Natural killer cell (primary cell): Measurements from ENCODE around the gene CCDC136. TPM values are rescaled to one million over a fixed set of nuclear protein-coding genes. Genes with fewer than 3 reads are reported as not detected.

Source experiments
- ATAC-seq, 3 donors: fragments of 150-1000 bp in 2 of 3; fragments of 200-7000 bp in 1 of 3; cut with Tn5 transposase; 1 replicate in 1 of 3; 2 replicates in 2 of 3; pipeline ENCODE4 v1.10.0; 2021; ENCODE audit warnings: mild to moderate bottlenecking in 2 of 3, moderate library complexity in 2 of 3
- DNase-seq, 2 donors: peaks; one replicate each; pipeline versions ENCODE4 v3.0.0 to v3.0.0-alpha.2; 2013 to 2021; ENCODE audit warnings: mixed read lengths in 1 of 2
- H3K27ac ChIP-seq: one replicate; pipeline ENCODE4 v1.5.1; 2013; ENCODE audit warnings: mild to moderate bottlenecking, low read length
- H3K27me3 ChIP-seq: one replicate; pipeline ENCODE4 v1.6.1; 2013; ENCODE audit warnings: low read length; ENCODE audit not compliant: control insufficient read depth, insufficient read depth
- H3K36me3 ChIP-seq: one replicate; pipeline ENCODE4 v1.6.1; 2013; ENCODE audit warnings: low read length; ENCODE audit not compliant: control insufficient read depth, insufficient read depth
- H3K4me1 ChIP-seq: one replicate; pipeline ENCODE4 v1.6.1; 2013; ENCODE audit warnings: low read length; ENCODE audit not compliant: control insufficient read depth, insufficient read depth
- H3K4me3 ChIP-seq: one replicate; pipeline ENCODE4 v1.5.1; 2013; ENCODE audit warnings: low read length
- H3K9me3 ChIP-seq: one replicate; pipeline ENCODE4 v1.6.1; 2013; ENCODE audit warnings: low read length; ENCODE audit not compliant: control insufficient read depth, insufficient read depth
- H3K27ac Mint-ChIP-seq, 2 donors: one replicate each; pipeline ENCODE4 v1.8.0; 2022; ENCODE audit warnings: mild to moderate bottlenecking in 2 of 2, mixed read lengths in 2 of 2, moderate library complexity in 1 of 2
- H3K27me3 Mint-ChIP-seq, 2 donors: one replicate each; pipeline ENCODE4 v1.8.0; 2022; ENCODE audit warnings: low read depth in 2 of 2, mixed read lengths in 2 of 2
- H3K36me3 Mint-ChIP-seq: one replicate; pipeline ENCODE4 v1.8.0; 2022; ENCODE audit warnings: mixed read lengths
- H3K4me1 Mint-ChIP-seq, 2 donors: one replicate each; pipeline ENCODE4 v1.8.0; 2022; ENCODE audit warnings: mixed read lengths in 2 of 2
- H3K4me3 Mint-ChIP-seq: one replicate; pipeline ENCODE4 v1.8.0; 2022; ENCODE audit warnings: mild to moderate bottlenecking, moderate library complexity, mixed read lengths
- H3K9me3 Mint-ChIP-seq, 2 donors: one replicate each; pipeline ENCODE4 v1.8.0; 2022; ENCODE audit warnings: mixed read lengths in 2 of 2
- CTCF ChIP-seq: fragments of 200-600 bp; IDR thresholded peaks from one replicate; pipeline ENCODE4 v1.8.0; 2022; ENCODE audit warnings: antibody characterized with exemption
- WGBS: methylation state at CpG from one replicate; pipeline ENCODE4 v1.1.7; 2013; ENCODE audit warnings: missing lambda C conversion rate; ENCODE audit not compliant: insufficient coverage; 5-methylcytosine and 5-hydroxymethylcytosine counted together
- intact Hi-C: fragments of 100-400 bp; cut with micrococcal nuclease; formaldehyde crosslinking; loops from one replicate; pipeline ENCODE4 v1.14.2; 2022
- total RNA-seq, 4 donors: library from RNA; stranded (reverse); fragments of 120-200 nt in 1 of 4; gene quantifications; one replicate each; pipeline versions ENCODE4 v1.2.3 to v1.2.4, GENCODE V29; 2013 to 2022

Gene CCDC136
- total RNA-seq, 3 donors from 2014 or later (not counting 1 experiment from before 2014, with no cell fraction given), result 10.9 to 17.5 (median 13.2) TPM

GRCh38 chr7:128833946-128834325, 42.2 kb downstream of the CCDC136 start:
- Mint-ChIP-seq H3K4me3 (no peak overlapping the region), H3K36me3 (no peaks in the 10 kb centered on the region)
- TF ChIP-seq CTCF, result no peak

GRCh38 chr7:128835231-128835751, 43.5 kb downstream of the CCDC136 start:
- H3K4me3 ChIP-seq, result no peak overlapping the region
- Mint-ChIP-seq H3K36me3 (no peaks in the 10 kb centered on the region), H3K4me3 (no peak overlapping the region), H3K9me3 (no peaks in the 10 kb centered on the region), H3K27me3 (peaks cover 0 to 15% of the 10 kb centered on the region in 2 donors), H3K27ac (no peak overlapping the region), H3K4me1 (peaks cover 0 to 11% of the 10 kb centered on the region in 2 donors)
- H3K27me3 ChIP-seq, result peaks cover 15% of the 10 kb centered on the region
- DNase-seq, result no peak
- 93% methylated on average over 14 of the region's 16 CpGs for WGBS
- H3K36me3 ChIP-seq, result no peaks in the 10 kb centered on the region
- no peaks in the 10 kb centered on the region for H3K9me3 ChIP-seq
- TF ChIP-seq CTCF, result no peak
- intact Hi-C loops, result no loop called here
- H3K27ac ChIP-seq, result no peak overlapping the region
- H3K4me1 ChIP-seq, result peaks cover 15% of the 10 kb centered on the region
- no peak for ATAC-seq

More at GRCh38 chr7:128833946-128834325, 42.2 kb downstream of the CCDC136 start:
- H3K27ac Mint-ChIP-seq, result no peak overlapping the region
- H3K27me3 ChIP-seq, result peaks cover 25% of the 10 kb centered on the region
- intact Hi-C loops, result no loop called here
- no peak for ATAC-seq
- no peaks in the 10 kb centered on the region for H3K36me3 ChIP-seq
- peaks cover 22% of the 10 kb centered on the region for H3K4me1 ChIP-seq
- H3K27ac ChIP-seq, result no peak overlapping the region
- no peak for DNase-seq
- WGBS, result no CpG with 5 or more reads among the region's 4 CpGs
- H3K4me1 Mint-ChIP-seq, result peaks cover 0 to 20% of the 10 kb centered on the region in 2 donors
- no peaks in the 10 kb centered on the region for H3K9me3 Mint-ChIP-seq
- H3K4me3 ChIP-seq, result no peak overlapping the region
- H3K9me3 ChIP-seq, result no peaks in the 10 kb centered on the region
- H3K27me3 Mint-ChIP-seq, result peaks cover 0 to 25% of the 10 kb centered on the region in 2 donors

- intact Hi-C loops, result no loop called here
- ATAC-seq, result no peak
These were observed 44.2 kb downstream of the CCDC136 start for GRCh38 chr7:128835790-128836641.

More at GRCh38 chr7:128835790-128836641, 44.2 kb downstream of the CCDC136 start:
- Histone ChIP-seq H3K4me1 (peaks cover 8% of the 10 kb centered on the region), H3K36me3 (no peaks in the 10 kb centered on the region), H3K27ac (no peak overlapping the region), H3K9me3 (no peaks in the 10 kb centered on the region), H3K27me3 (peaks cover 11% of the 10 kb centered on the region), H3K4me3 (no peak overlapping the region)
- no peak for DNase-seq
- no peaks in the 10 kb centered on the region for H3K9me3 Mint-ChIP-seq
- H3K4me3 Mint-ChIP-seq, result no peak overlapping the region
- H3K27ac Mint-ChIP-seq, result no peak overlapping the region
- WGBS, result 88% methylated on average over 14 of the region's 14 CpGs
- no peaks in the 10 kb centered on the region for H3K36me3 Mint-ChIP-seq
- H3K27me3 Mint-ChIP-seq, result peaks cover 0 to 10% of the 10 kb centered on the region in 2 donors
- TF ChIP-seq CTCF, result no peak
- H3K4me1 Mint-ChIP-seq, result peaks cover 0 to 4% of the 10 kb centered on the region in 2 donors
